RPMI7951 (cell line): ENCODE data around the gene NR2E1. TPM values are rescaled to one million over a fixed set of nuclear protein-coding genes. Genes with fewer than 3 reads are reported as not detected.
A peak's percentile ranks its signal among the peaks of the same experiment; 100 is the strongest.

Experiments used
- DNase-seq: peaks from one replicate; pipeline ENCODE4 v3.0.0-alpha.2; 2012; ENCODE audit warnings: low read depth
- total RNA-seq: library from RNA; depleted of rRNA; stranded (reverse); fragments of >200 nt; shearing (Covaris generic); gene quantifications from 2 replicates; pipeline ENCODE4 v1.2.3, GENCODE V29; 2014

The NR2E1 gene
- total RNA-seq, 1 experiment from 2014 or later: not detected

- DNase-seq: no peak
Observed at GRCh38 chr6:108171291-108171917, 5.6 kb downstream of the NR2E1 start.

- DNase-seq: no peak
Observed at GRCh38 chr6:108171918-108172516, 6.2 kb downstream of the NR2E1 start.

- no peak for DNase-seq
Observed at GRCh38 chr6:108174371-108175175, 8.8 kb downstream of the NR2E1 start.

GRCh38 chr6:108175176-108175591, 9.4 kb downstream of the NR2E1 start:
- DNase-seq: no peak

GRCh38 chr6:108175592-108176279, 9.9 kb downstream of the NR2E1 start:
- no peak for DNase-seq

GRCh38 chr6:108176281-108177089, 10.7 kb downstream of the NR2E1 start:
- DNase-seq: no peak

- DNase-seq: no peak
Observed at GRCh38 chr6:108179741-108180140, 13.9 kb downstream of the NR2E1 start.

GRCh38 chr6:108180266-108180665, 14.4 kb downstream of the NR2E1 start:
- DNase-seq: no peak

- DNase-seq: no peak
Observed at GRCh38 chr6:108180776-108181175, 15.0 kb downstream of the NR2E1 start.

GRCh38 chr6:108186226-108186625, 20.4 kb downstream of the NR2E1 start:
- DNase-seq: no peak

GRCh38 chr6:108187519-108187918, 21.7 kb downstream of the NR2E1 start:
- no peak for DNase-seq

GRCh38 chr6:108193131-108193530, 27.3 kb downstream of the NR2E1 start:
- DNase-seq: no peak

GRCh38 chr6:108193835-108194234, 28.0 kb downstream of the NR2E1 start:
- no peak for DNase-seq

- DNase-seq: no peak
Observed at GRCh38 chr6:108194503-108194902, 28.7 kb downstream of the NR2E1 start.

- no peak for DNase-seq
Observed at GRCh38 chr6:108195209-108195608, 29.4 kb downstream of the NR2E1 start.

- DNase-seq: no peak
Observed at GRCh38 chr6:108198761-108199498, 33.1 kb downstream of the NR2E1 start.

- DNase-seq: no peak
Observed at GRCh38 chr6:108200186-108200585, 34.4 kb downstream of the NR2E1 start.

- peak; percentile 90 for DNase-seq
Observed at GRCh38 chr6:108200631-108201030, 34.8 kb downstream of the NR2E1 start.

GRCh38 chr6:108203189-108204112, 37.6 kb downstream of the NR2E1 start:
- no peak for DNase-seq

- DNase-seq: no peak
Observed at GRCh38 chr6:108207013-108207412, 41.2 kb downstream of the NR2E1 start.
